Thoracic aorta (tissue), 2 donors: ENCODE data around the gene TTLL5. TPM values are rescaled to one million over a fixed set of nuclear protein-coding genes. Genes with fewer than 3 reads are reported as not detected.

Experiments used
- ATAC-seq: fragments of 150-250 bp; one replicate; pipeline ENCODE4 v1.8.0; 2017; ENCODE audit warnings: low read depth; ENCODE audit not compliant: insufficient number of reproducible peaks, low FRiP score
- DNase-seq: peaks from one replicate; pipeline ENCODE4 v3.0.0-alpha.2; 2020; ENCODE audit warnings: low spot score
- H3K27ac ChIP-seq, 2 donors: fragments of 200-600 bp; sonication (generic); 1 replicate in 1 of 2; 2 replicates in 1 of 2; pipeline ENCODE4 v1.5.1; 2016; ENCODE audit warnings: mild to moderate bottlenecking in 2 of 2, moderate library complexity in 2 of 2
- H3K27me3 ChIP-seq: fragments of 200-600 bp; sonication (generic); replicated peaks from 2 replicates; pipeline ENCODE4 v1.6.0; 2016; ENCODE audit warnings: mild to moderate bottlenecking; ENCODE audit not compliant: insufficient read depth
- H3K36me3 ChIP-seq: fragments of 200-600 bp; sonication (generic); one replicate; pipeline ENCODE4 v1.5.1; 2016
- H3K4me1 ChIP-seq, 2 donors: fragments of 200-600 bp; sonication (generic); 1 replicate in 1 of 2; 2 replicates in 1 of 2; pipeline versions ENCODE4 v1.5.1 to v1.6.0; 2016; ENCODE audit warnings: low read depth in 2 of 2, mild to moderate bottlenecking in 1 of 2; ENCODE audit not compliant: control insufficient read depth in 1 of 2
- H3K4me3 ChIP-seq: fragments of 200-600 bp; sonication (generic); 2 replicates; pipeline ENCODE4 v1.5.1; 2016; ENCODE audit warnings: mild to moderate bottlenecking
- H3K9me3 ChIP-seq: fragments of 200-600 bp; sonication (generic); 2 replicates; pipeline ENCODE4 v1.5.1; 2016
- total RNA-seq, 2 donors: library from RNA; depleted of rRNA; stranded (reverse); fragments of >200 nt; gene quantifications; one replicate each; pipeline versions ENCODE4 v1.1.0 to v1.2.3, GENCODE V29; 2016
- TF ChIP-seq, protein P1 (sequence below): fragments of 200-600 bp; sonication (generic); IDR thresholded peaks from one replicate; pipeline ENCODE4 v1.5.1; 2019; ENCODE audit warnings: antibody characterized with exemption

TTLL5 gene
- total RNA-seq, 2 donors from 2014 or later = 34.7 to 47.9 TPM

GRCh38 chr14:75896341-75896740 is 235.3 kb downstream of the TTLL5 start:
- Histone ChIP-seq H3K27ac (no peak overlapping the region), H3K4me1 (no peaks in the 10 kb centered on the region), H3K36me3 (no peaks in the 10 kb centered on the region), H3K4me3 (no peak overlapping the region), H3K27me3 (no peaks in the 10 kb centered on the region), H3K9me3 (no peaks in the 10 kb centered on the region)
- TF ChIP-seq, protein P1, sequence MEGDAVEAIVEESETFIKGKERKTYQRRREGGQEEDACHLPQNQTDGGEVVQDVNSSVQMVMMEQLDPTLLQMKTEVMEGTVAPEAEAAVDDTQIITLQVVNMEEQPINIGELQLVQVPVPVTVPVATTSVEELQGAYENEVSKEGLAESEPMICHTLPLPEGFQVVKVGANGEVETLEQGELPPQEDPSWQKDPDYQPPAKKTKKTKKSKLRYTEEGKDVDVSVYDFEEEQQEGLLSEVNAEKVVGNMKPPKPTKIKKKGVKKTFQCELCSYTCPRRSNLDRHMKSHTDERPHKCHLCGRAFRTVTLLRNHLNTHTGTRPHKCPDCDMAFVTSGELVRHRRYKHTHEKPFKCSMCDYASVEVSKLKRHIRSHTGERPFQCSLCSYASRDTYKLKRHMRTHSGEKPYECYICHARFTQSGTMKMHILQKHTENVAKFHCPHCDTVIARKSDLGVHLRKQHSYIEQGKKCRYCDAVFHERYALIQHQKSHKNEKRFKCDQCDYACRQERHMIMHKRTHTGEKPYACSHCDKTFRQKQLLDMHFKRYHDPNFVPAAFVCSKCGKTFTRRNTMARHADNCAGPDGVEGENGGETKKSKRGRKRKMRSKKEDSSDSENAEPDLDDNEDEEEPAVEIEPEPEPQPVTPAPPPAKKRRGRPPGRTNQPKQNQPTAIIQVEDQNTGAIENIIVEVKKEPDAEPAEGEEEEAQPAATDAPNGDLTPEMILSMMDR = no peak
- ATAC-seq (no peak), DNase-seq (no peak)

GRCh38 chr14:75904311-75904710 is 243.3 kb downstream of the TTLL5 start:
- H3K9me3 ChIP-seq = no peaks in the 10 kb centered on the region
- TF ChIP-seq, protein P1 = no peak
- H3K36me3 ChIP-seq = no peaks in the 10 kb centered on the region
- H3K27me3 ChIP-seq = no peaks in the 10 kb centered on the region
- no peak overlapping the region for H3K27ac ChIP-seq
- ATAC-seq = no peak
- no peak overlapping the region for H3K4me3 ChIP-seq
- peaks cover 0 to 30% of the 10 kb centered on the region in 2 donors for H3K4me1 ChIP-seq
- no peak for DNase-seq

DNA sequence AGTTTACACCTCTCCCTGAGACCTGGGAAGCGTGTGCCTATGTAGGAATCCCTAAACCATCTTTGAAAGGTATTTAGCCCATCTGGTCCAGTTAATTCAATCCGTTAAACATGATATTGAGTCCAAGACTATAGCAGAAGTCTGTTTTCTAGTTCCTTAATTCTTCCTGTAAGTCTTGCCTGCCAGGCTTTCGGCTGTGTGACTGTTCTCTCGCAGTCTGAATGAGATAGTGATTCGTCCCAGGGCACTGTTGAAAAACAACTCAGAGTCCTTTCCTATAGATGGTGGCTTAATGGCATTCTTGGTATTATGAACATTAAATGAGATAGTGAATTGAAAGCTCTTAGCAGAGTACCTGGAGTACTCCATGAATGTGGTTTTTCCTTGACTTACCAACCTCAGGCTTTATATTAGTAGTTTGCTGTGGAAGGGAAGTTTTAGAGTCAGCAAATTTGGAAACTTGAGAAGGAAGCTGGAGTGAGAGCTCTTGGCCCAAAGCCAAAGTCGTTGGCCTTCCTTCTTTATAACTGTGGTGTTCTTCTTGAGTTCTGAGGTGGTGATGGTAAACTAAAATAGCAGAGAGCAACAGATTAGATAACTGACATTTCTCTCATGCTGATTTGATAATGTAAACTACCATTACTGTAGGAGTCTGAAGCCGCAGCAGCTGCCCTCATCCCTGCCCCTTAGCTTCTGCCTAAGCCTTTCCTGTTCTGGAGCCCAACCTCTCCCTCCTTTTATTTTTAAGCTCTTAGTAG is 244.3 kb downstream of the TTLL5 start:
- ATAC-seq = no peak
- TF ChIP-seq, protein P1 = no peak
- Histone ChIP-seq H3K4me1 (peaks cover 0 to 30% of the 10 kb centered on the region in 2 donors), H3K27ac (no peak overlapping the region), H3K36me3 (no peaks in the 10 kb centered on the region), H3K9me3 (no peaks in the 10 kb centered on the region), H3K27me3 (no peaks in the 10 kb centered on the region), H3K4me3 (no peak overlapping the region)
- no peak for DNase-seq

- TF ChIP-seq, protein P1 = no peak
- no peaks in the 10 kb centered on the region for H3K27me3 ChIP-seq
- no peak overlapping the region for H3K4me3 ChIP-seq
- no peaks in the 10 kb centered on the region for H3K9me3 ChIP-seq
- DNase-seq (no peak), ATAC-seq (no peak)
- H3K4me1 ChIP-seq = peaks cover 0 to 30% of the 10 kb centered on the region in 2 donors
- no peaks in the 10 kb centered on the region for H3K36me3 ChIP-seq
- H3K27ac ChIP-seq = peak overlapping the region in 1 of 2 donors; percentile 30
Observed at GRCh38 chr14:75906228-75906627, 245.2 kb downstream of the TTLL5 start.

DNA sequence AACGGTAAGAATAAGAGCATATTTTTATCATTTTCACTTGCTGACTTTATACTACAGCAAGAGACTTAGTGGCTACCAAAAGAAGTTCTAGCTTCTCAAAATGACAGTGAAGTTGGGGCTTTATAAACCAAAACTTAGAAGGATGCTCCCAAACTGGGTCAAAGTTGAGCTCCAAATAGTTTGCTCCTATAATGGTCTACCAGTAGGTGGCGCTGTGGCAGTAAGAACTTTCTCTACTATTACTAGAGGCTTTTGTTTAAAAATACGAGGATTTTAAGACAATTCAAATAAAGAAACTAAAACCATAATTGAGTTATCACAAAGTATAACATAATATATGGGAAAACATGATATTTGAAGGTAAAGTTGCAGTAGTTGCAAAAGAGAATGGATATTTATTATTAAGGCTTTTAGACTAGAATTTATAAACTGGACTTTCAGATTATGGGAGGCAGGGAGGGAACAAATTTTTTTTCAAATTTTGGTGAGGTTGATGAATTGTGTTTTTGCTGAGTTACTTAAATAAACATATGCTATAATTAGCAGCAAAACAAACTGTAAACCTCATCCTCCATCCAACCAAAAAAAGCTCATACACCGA is 245.7 kb downstream of the TTLL5 start:
- peak; percentile 26 for DNase-seq
- TF ChIP-seq, protein P1 = peak; percentile 87
- H3K9me3 ChIP-seq = no peaks in the 10 kb centered on the region
- H3K4me1 ChIP-seq = peaks cover 0 to 30% of the 10 kb centered on the region in 2 donors
- no peak overlapping the region for H3K4me3 ChIP-seq
- H3K36me3 ChIP-seq = no peaks in the 10 kb centered on the region
- peak overlapping the region in 1 of 2 donors; percentile 30 for H3K27ac ChIP-seq
- no peaks in the 10 kb centered on the region for H3K27me3 ChIP-seq
- ATAC-seq = no peak
